ENCODE measurements around the gene TMPRSS5. TPM values are rescaled to one million over a fixed set of nuclear protein-coding genes. Genes with fewer than 3 reads are reported as not detected.

TMPRSS5 gene
- total RNA-seq, 2 donors from 2014 or later, result 1.5 to 1.9 TPM

DNA sequence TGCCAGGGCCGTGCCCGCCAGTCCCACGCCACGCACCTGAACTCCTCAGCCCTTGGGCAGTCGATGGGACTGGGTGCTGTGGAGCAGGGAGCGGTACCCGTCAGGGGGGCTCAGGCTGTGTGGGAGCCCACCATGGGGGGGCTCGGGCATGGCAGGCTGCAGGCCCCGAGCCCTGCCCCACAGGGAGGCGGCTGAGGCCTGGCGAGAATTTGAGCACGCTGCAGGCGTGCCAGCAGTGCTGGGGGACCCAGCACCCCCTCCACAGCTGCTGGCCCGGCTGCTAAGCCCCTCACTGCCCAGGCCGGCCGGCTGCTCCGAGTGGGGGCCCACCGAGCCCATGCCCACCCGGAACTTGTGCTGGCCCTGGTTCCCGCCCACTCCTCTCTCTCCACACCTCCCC lies 56.8 kb downstream of the TMPRSS5 start:
- H3K9me3 ChIP-seq (ENCODE audit: control insufficient read depth, low read length, poor library complexity, severe bottlenecking), result no peaks in the 10 kb centered on the region
- Mint-ChIP-seq H3K27ac (no peak overlapping the region), H3K36me3 (ENCODE audit: low read depth) (peaks cover 2% of the 10 kb centered on the region), H3K4me1 (no peaks in the 10 kb centered on the region), H3K4me3 (no peak overlapping the region), H3K27me3 (peaks cover 6% of the 10 kb centered on the region)
- ATAC-seq, result no peak
- DNase-seq, result no peak

DNA sequence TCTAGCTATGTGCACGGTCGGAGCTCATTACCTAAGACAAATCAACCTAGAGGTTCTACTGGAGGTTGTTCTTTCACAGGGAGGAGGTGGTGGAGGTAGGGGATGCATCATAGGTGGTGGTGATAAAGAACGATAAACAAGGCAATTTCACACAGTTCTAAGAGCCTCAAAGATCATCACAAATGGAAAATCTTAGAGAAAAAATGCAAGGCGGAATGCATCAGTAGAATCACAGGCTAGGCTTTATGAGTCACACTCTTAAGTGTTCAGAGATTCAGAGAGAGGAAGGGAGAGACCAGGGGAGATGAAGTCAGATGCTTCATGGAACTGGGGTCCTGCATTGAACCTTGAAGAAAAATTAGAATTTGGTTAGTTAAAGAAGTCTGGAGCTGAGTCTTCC lies 58.3 kb downstream of the TMPRSS5 start:
- H3K9me3 ChIP-seq (ENCODE audit: control insufficient read depth, low read length, poor library complexity, severe bottlenecking), result no peaks in the 10 kb centered on the region
- no peak overlapping the region for H3K4me3 Mint-ChIP-seq
- no peaks in the 10 kb centered on the region for H3K4me1 Mint-ChIP-seq
- no peaks in the 10 kb centered on the region for H3K36me3 Mint-ChIP-seq (ENCODE audit: low read depth)
- no peak overlapping the region for H3K27ac Mint-ChIP-seq
- ATAC-seq (no peak), DNase-seq (no peak)
- H3K27me3 Mint-ChIP-seq, result peaks cover 12% of the 10 kb centered on the region

DNA sequence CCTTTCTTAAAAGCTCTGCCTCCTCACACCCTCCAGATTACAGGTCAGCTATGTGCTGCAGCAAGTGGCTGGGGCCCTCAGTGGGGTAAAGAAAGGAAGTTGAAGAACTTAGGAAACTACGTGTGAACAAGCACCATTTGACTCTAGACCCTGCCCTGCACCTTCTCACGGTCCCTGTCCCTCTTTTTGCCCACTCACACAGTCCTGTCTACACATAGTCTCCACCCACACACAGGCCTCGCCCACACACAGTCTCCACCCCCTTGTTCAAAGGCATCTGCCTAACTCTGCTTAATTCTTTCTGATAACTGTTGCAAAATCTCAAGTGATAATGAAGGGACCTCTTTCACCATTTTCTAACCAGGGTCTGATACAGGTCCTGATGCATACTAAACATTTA lies 59.0 kb downstream of the TMPRSS5 start:
- no peaks in the 10 kb centered on the region for H3K4me1 Mint-ChIP-seq
- DNase-seq (no peak), ATAC-seq (no peak)
- no peak overlapping the region for H3K4me3 Mint-ChIP-seq
- H3K36me3 Mint-ChIP-seq (ENCODE audit: low read depth), result no peaks in the 10 kb centered on the region
- H3K9me3 ChIP-seq (ENCODE audit: control insufficient read depth, low read length, poor library complexity, severe bottlenecking), result no peaks in the 10 kb centered on the region
- peaks cover 14% of the 10 kb centered on the region for H3K27me3 Mint-ChIP-seq
- H3K27ac Mint-ChIP-seq, result no peak overlapping the region

DNA sequence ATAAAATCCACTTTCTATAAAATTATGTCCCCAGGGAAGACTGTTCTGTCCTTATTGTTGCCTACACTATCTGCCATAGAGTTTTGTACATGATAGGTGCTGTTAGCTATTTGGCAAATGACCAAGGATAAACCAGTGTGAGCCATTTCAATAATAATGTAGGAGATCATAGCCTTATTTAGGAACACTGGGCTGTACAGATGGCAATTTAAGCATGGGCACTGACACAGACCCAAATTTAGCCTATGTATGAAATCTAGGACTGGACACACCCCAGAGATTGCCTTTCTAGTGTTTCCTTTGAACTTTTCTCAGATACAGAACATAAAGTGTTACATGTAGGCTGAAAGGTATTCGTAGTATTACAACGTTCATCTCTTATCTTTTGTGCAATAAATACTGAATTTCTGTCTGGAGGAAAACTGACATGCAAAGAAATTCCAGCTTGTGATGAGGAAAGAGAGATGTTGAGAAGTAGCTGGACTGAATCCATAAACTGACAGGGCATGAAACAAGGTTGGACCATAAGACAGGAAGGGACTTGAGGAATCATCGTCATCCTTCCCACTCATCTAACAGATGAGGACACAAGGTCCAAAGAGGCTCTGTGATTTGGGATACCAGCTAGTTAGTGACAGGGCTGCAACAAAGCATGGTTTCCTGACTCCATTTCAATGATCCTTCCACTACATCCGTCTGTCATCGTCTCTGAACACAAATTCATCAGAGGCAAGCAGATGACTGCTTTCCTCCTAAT lies 60.3 kb downstream of the TMPRSS5 start:
- ATAC-seq (no peak), DNase-seq (no peak)
- no peaks in the 10 kb centered on the region for H3K9me3 ChIP-seq (ENCODE audit: control insufficient read depth, low read length, poor library complexity, severe bottlenecking)
- peaks cover 21% of the 10 kb centered on the region for H3K27me3 Mint-ChIP-seq
- no peaks in the 10 kb centered on the region for H3K36me3 Mint-ChIP-seq (ENCODE audit: low read depth)
- H3K27ac Mint-ChIP-seq, result no peak overlapping the region
- H3K4me1 Mint-ChIP-seq, result no peaks in the 10 kb centered on the region
- H3K4me3 Mint-ChIP-seq, result no peak overlapping the region

DNA sequence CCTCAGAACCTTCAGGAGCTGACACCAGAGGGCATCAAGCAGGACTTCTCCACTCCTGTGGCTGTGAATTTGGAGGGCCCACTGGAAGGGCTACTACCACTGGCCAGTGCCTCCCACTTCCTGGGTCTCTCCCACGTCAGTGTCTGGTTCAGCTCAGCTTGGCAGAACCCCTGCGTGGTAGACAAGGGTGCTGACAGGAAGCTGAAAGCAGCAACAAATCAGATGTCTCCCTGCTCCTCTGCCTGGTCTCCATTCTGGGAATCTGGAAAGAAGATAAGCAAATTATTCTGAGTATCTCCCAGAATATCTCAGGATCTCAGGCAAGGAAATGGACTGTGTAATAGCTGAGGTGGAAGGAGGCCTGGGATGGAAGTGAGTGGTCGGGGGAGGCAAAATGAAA lies 61.5 kb downstream of the TMPRSS5 start:
- no peak overlapping the region for H3K27ac Mint-ChIP-seq
- ATAC-seq, result no peak
- H3K4me3 Mint-ChIP-seq, result no peak overlapping the region
- DNase-seq, result no peak
- H3K27me3 Mint-ChIP-seq, result peaks cover 21% of the 10 kb centered on the region
- no peaks in the 10 kb centered on the region for H3K36me3 Mint-ChIP-seq (ENCODE audit: low read depth)
- no peaks in the 10 kb centered on the region for H3K9me3 ChIP-seq (ENCODE audit: control insufficient read depth, low read length, poor library complexity, severe bottlenecking)
- H3K4me1 Mint-ChIP-seq, result no peaks in the 10 kb centered on the region

DNA sequence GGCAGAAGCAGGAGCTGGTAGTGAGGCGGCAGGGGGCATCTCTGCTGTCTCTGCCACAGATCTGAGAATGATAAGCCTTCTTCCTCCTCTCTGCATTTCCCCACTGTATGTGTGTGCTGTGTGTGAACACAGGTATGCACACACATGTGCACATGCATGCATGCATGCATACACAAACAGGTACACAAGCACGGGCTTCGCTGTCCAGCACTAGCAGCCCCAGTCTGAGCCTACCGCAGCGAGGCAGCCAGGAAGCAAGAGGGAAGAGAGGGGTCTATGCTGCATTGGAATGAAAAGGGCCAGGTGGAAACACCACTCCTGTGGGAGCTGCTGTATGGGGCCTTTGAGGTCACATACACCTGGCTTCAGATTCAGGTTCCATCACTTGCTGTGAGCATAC lies 62.4 kb downstream of the TMPRSS5 start:
- peaks cover 21% of the 10 kb centered on the region for H3K27me3 Mint-ChIP-seq
- DNase-seq (no peak), ATAC-seq (no peak)
- no peak overlapping the region for H3K27ac Mint-ChIP-seq
- no peaks in the 10 kb centered on the region for H3K9me3 ChIP-seq (ENCODE audit: control insufficient read depth, low read length, poor library complexity, severe bottlenecking)
- no peak overlapping the region for H3K4me3 Mint-ChIP-seq
- no peaks in the 10 kb centered on the region for H3K36me3 Mint-ChIP-seq (ENCODE audit: low read depth)
- H3K4me1 Mint-ChIP-seq, result no peaks in the 10 kb centered on the region

DNA sequence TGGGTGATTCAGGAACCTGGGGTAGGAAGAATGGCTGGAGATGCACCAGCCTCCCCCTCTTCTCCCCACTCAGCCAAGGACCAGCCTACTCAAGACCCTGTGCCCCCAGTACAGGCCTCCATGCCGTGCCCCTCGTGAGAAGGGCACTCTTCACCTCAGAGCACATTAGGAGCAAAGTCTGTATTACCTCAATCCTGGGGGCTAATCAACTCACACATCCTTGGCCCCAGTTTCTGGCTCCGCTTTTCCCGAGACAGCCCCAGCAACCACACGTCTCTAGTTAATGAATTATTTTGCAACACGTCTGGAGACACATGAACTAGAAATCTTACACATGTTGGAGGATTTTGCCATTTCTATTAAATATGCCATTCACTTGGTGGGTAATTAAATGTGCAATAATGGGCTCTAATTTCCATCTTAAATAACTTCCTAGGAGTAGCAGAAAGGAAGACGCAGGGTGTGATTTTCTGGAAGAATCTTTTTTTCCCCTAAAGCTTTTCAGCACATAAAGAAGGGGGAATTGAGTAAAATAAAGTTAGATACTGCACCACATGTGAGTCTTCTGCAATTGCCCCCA lies 63.0 kb downstream of the TMPRSS5 start:
- H3K4me3 Mint-ChIP-seq, result no peak overlapping the region
- ATAC-seq, result no peak
- no peak overlapping the region for H3K27ac Mint-ChIP-seq
- H3K36me3 Mint-ChIP-seq (ENCODE audit: low read depth), result no peaks in the 10 kb centered on the region
- H3K9me3 ChIP-seq (ENCODE audit: control insufficient read depth, low read length, poor library complexity, severe bottlenecking), result no peaks in the 10 kb centered on the region
- peaks cover 21% of the 10 kb centered on the region for H3K27me3 Mint-ChIP-seq
- no peak for DNase-seq
- H3K4me1 Mint-ChIP-seq, result no peaks in the 10 kb centered on the region

DNA sequence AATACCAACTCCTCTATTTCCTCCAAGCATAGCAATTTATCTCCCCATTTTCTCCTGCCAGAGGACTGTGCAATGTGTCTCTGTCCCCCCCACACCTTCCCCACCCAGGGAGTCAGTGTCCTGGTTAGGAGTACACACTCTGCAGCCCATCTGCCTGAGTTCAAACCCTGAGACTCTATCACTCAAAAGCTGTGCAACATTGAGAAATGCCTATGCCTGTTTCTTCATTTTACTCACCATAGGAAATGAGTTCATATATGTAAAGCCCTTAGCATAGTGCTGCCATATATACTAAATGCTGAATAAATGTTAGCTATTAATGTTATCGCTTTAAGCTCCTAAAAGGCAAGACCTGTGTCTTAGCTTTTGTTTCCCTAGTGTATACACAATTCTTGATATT lies 64.0 kb downstream of the TMPRSS5 start:
- H3K27ac Mint-ChIP-seq, result no peak overlapping the region
- no peak overlapping the region for H3K4me3 Mint-ChIP-seq
- no peaks in the 10 kb centered on the region for H3K36me3 Mint-ChIP-seq (ENCODE audit: low read depth)
- DNase-seq, result no peak
- peaks cover 21% of the 10 kb centered on the region for H3K27me3 Mint-ChIP-seq
- H3K9me3 ChIP-seq (ENCODE audit: control insufficient read depth, low read length, poor library complexity, severe bottlenecking), result no peaks in the 10 kb centered on the region
- ATAC-seq, result no peak
- H3K4me1 Mint-ChIP-seq, result no peaks in the 10 kb centered on the region

DNA sequence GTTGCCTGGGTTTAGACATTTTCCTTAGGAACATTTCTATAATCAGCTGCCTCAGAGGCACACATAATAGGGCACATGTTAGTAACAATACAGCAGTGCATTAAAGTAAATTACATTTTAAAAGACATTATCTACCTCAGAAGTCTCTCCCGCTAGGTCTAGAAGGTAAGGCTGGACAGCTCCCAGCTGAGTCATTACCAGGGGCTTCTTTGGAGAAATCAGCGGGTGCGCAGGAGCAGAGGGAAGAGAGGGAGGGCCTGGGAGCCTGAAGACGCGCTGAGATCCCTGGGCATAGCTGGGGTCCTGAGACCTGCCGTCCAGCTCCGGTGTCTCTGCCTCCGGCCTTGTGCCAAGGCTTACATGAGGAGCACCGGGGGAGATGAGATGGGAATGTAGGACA lies 67.7 kb downstream of the TMPRSS5 start:
- Mint-ChIP-seq H3K27ac (no peak overlapping the region), H3K36me3 (ENCODE audit: low read depth) (no peaks in the 10 kb centered on the region), H3K27me3 (peaks cover 14% of the 10 kb centered on the region), H3K4me3 (no peak overlapping the region), H3K4me1 (no peaks in the 10 kb centered on the region)
- no peak for ATAC-seq
- DNase-seq, result no peak
- H3K9me3 ChIP-seq (ENCODE audit: control insufficient read depth, low read length, poor library complexity, severe bottlenecking), result no peaks in the 10 kb centered on the region

DNA sequence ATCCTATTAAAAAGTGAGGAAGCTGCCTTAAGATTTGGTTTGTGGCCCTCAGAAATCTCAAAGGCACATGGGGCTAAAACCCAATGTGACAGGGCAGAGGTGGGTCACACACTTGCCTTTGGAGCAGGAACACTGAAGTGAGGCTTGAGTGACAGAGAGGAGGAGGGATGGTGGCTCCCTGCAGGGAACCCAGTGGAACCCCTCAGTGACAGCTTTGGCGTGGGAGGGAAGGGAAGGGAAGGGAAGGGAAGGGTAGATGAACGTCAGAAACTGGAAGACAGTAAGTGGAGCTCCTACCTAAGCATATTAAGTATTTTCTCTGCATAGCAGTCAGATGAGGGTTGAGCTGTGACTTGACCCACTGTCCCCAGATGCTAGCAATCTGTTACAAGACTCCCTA lies 68.5 kb downstream of the TMPRSS5 start:
- no peaks in the 10 kb centered on the region for H3K36me3 Mint-ChIP-seq (ENCODE audit: low read depth)
- ATAC-seq (no peak), DNase-seq (no peak)
- no peaks in the 10 kb centered on the region for H3K4me1 Mint-ChIP-seq
- peaks cover 11% of the 10 kb centered on the region for H3K27me3 Mint-ChIP-seq
- H3K4me3 Mint-ChIP-seq, result no peak overlapping the region
- no peak overlapping the region for H3K27ac Mint-ChIP-seq
- H3K9me3 ChIP-seq (ENCODE audit: control insufficient read depth, low read length, poor library complexity, severe bottlenecking), result no peaks in the 10 kb centered on the region

Other genes starting within 250 kb of the TMPRSS5 start
- not detected for gene DRD2, start 230.9 kb downstream of the TMPRSS5 start, total RNA-seq
- 1 to 10 TPM; 4.4 to 5.7 TPM for gene ZW10, start 67.4 kb upstream of the TMPRSS5 start, total RNA-seq
- not detected for gene CLDN25, start 73.5 kb upstream of the TMPRSS5 start, total RNA-seq
- gene USP28, start 169.3 kb upstream of the TMPRSS5 start, total RNA-seq, result 10 to 100 TPM; 11.8 to 14.2 TPM
- not detected for gene HTR3B, start 198.5 kb upstream of the TMPRSS5 start, total RNA-seq

Measured in T-helper 17 cell (primary cell).